Measurements from ENCODE around the gene CYBC1. TPM values are rescaled to one million over a fixed set of nuclear protein-coding genes. Genes with fewer than 3 reads are reported as not detected.

The CYBC1 gene
- total RNA-seq, 1 experiment from 2014 or later = 95.4 TPM

DNA sequence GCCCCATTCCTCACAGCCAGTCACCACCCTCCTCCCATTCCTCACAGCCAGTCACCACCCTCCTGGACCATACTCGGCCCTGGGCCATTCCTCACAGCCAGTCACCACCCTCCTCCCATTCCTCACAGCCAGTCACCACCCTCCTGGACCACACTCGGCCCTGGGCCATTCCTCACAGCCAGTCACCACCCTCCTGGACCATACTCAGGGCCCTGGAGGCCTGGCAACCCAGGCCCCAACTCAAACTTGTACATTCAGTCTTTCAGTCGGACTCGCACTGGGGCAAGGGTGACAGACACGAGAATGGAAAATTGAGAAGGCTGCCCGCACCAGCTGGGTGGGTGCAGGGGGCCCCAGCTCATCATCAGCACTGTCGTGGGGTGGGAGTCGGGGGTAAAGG lies 38.6 kb upstream of the CYBC1 start:
- peaks cover 18 to 20% of the 10 kb centered on the region in 2 experiments for H3K4me1 ChIP-seq (ENCODE audit: control insufficient read depth in 1 of 2, insufficient read depth in 2 of 2, low read length in 2 of 2)
- H3K27ac ChIP-seq (ENCODE audit: low read depth, low read length) = no peak overlapping the region
- H2AFZ ChIP-seq (ENCODE audit: low read depth, low read length, poor library complexity, severe bottlenecking) = no peak overlapping the region
- ChIA-PET POLR2A (no interaction called here), CTCF (no interaction called here), RAD21 (ENCODE audit: low non-redundant PET in 1 of 2, low total read pairs in 2 of 2, uncharacterized antibody in 2 of 2, unreplicated experiment in 2 of 2) (no interaction called here)
- H3K9ac ChIP-seq (ENCODE audit: low read length) = no peak overlapping the region
- no peak overlapping the region for H3K4me3 ChIP-seq (replicated peaks in 1 of 2; ENCODE audit: low read depth in 1 of 2, low read length in 2 of 2)
- H3K9me3 ChIP-seq (ENCODE audit: control insufficient read depth in 1 of 2, insufficient read depth in 1 of 2, low read depth in 1 of 2, low read length in 2 of 2) = no peaks in the 10 kb centered on the region
- no peaks in the 10 kb centered on the region for H4K20me1 ChIP-seq (ENCODE audit: insufficient read depth)
- TF ChIP-seq MAX (IDR thresholded peaks at IDR 0.05) (no peak), ELF1 (IDR thresholded peaks at IDR 0.05; ENCODE audit: borderline replicate concordance, low read depth) (no peak), YY1 (IDR thresholded peaks at IDR 0.05; ENCODE audit: extremely low read depth, insufficient replicate concordance, low read depth, low read length) (no peak), CTCF (IDR thresholded peaks at IDR 0.05 in 2 of 3, conservative IDR thresholded peaks at IDR 0.05 in 1 of 3; ENCODE audit: borderline replicate concordance in 1 of 3, insufficient read depth in 1 of 3, low read depth in 2 of 3, low read length in 2 of 3) (no peak), SIN3A (IDR thresholded peaks at IDR 0.05; ENCODE audit: low read depth) (no peak), CBX3 (IDR thresholded peaks at IDR 0.05; ENCODE audit: low read depth) (no peak)
- no peak for ATAC-seq
- H3K79me2 ChIP-seq (ENCODE audit: insufficient read depth, low read length) = no peaks in the 10 kb centered on the region
- intact Hi-C loops (cut with micrococcal nuclease) = no loop called here
- peaks cover 16 to 19% of the 10 kb centered on the region in 2 experiments; a peak in 2 of 4 replicates for H3K36me3 ChIP-seq (ENCODE audit: control insufficient read depth in 1 of 2, insufficient read depth in 2 of 2, low read length in 2 of 2)
- no peaks in the 10 kb centered on the region for H3K9me2 ChIP-seq (ENCODE audit: insufficient read depth)
- DNase-seq (ENCODE audit: low read depth, low spot score) = no peak
- no peak overlapping the region for H3K4me2 ChIP-seq (ENCODE audit: low read length)
- H3K27me3 ChIP-seq (ENCODE audit: insufficient read depth, low read length) = no peaks in the 10 kb centered on the region
- no TSS peak for BruUV-seq (replicated peaks)

GRCh38 chr17:82487910-82488309 lies 37.4 kb upstream of the CYBC1 start:
- Histone ChIP-seq H3K27me3 (ENCODE audit: insufficient read depth, low read length) (no peaks in the 10 kb centered on the region), H3K4me1 (ENCODE audit: control insufficient read depth in 1 of 2, insufficient read depth in 2 of 2, low read length in 2 of 2) (peaks cover 6 to 8% of the 10 kb centered on the region in 2 experiments), H3K9me2 (ENCODE audit: insufficient read depth) (no peaks in the 10 kb centered on the region), H2AFZ (ENCODE audit: low read depth, low read length, poor library complexity, severe bottlenecking) (no peak overlapping the region), H3K79me2 (ENCODE audit: insufficient read depth, low read length) (no peaks in the 10 kb centered on the region), H3K9me3 (ENCODE audit: control insufficient read depth in 1 of 2, insufficient read depth in 1 of 2, low read depth in 1 of 2, low read length in 2 of 2) (no peaks in the 10 kb centered on the region), H3K9ac (ENCODE audit: low read length) (no peak overlapping the region), H3K27ac (ENCODE audit: low read depth, low read length) (no peak overlapping the region), H3K36me3 (ENCODE audit: control insufficient read depth in 1 of 2, insufficient read depth in 2 of 2, low read length in 2 of 2) (peaks cover 25 to 30% of the 10 kb centered on the region in 2 experiments; a peak in 3 of 4 replicates), H4K20me1 (ENCODE audit: insufficient read depth) (no peaks in the 10 kb centered on the region), H3K4me2 (ENCODE audit: low read length) (no peak overlapping the region), H3K4me3 (replicated peaks in 1 of 2; ENCODE audit: low read depth in 1 of 2, low read length in 2 of 2) (no peak overlapping the region)
- DNase-seq (ENCODE audit: low read depth, low spot score) = no peak
- ChIA-PET CTCF (no interaction called here), RAD21 (ENCODE audit: low non-redundant PET in 1 of 2, low total read pairs in 2 of 2, uncharacterized antibody in 2 of 2, unreplicated experiment in 2 of 2) (no interaction called here), POLR2A (no interaction called here)
- intact Hi-C loops (cut with micrococcal nuclease) = no loop called here
- no peak for ATAC-seq
- no TSS peak for BruUV-seq (replicated peaks)
- no peak for TF ChIP-seq SP1 (IDR thresholded peaks at IDR 0.05; ENCODE audit: low read depth)
- TF ChIP-seq ATF3 (IDR thresholded peaks at IDR 0.05) = no peak
- TF ChIP-seq EZH2 (IDR thresholded peaks at IDR 0.05) = no peak
- no peak for TF ChIP-seq JUND (IDR thresholded peaks at IDR 0.05)
- TF ChIP-seq, protein P1, sequence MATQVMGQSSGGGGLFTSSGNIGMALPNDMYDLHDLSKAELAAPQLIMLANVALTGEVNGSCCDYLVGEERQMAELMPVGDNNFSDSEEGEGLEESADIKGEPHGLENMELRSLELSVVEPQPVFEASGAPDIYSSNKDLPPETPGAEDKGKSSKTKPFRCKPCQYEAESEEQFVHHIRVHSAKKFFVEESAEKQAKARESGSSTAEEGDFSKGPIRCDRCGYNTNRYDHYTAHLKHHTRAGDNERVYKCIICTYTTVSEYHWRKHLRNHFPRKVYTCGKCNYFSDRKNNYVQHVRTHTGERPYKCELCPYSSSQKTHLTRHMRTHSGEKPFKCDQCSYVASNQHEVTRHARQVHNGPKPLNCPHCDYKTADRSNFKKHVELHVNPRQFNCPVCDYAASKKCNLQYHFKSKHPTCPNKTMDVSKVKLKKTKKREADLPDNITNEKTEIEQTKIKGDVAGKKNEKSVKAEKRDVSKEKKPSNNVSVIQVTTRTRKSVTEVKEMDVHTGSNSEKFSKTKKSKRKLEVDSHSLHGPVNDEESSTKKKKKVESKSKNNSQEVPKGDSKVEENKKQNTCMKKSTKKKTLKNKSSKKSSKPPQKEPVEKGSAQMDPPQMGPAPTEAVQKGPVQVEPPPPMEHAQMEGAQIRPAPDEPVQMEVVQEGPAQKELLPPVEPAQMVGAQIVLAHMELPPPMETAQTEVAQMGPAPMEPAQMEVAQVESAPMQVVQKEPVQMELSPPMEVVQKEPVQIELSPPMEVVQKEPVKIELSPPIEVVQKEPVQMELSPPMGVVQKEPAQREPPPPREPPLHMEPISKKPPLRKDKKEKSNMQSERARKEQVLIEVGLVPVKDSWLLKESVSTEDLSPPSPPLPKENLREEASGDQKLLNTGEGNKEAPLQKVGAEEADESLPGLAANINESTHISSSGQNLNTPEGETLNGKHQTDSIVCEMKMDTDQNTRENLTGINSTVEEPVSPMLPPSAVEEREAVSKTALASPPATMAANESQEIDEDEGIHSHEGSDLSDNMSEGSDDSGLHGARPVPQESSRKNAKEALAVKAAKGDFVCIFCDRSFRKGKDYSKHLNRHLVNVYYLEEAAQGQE (IDR thresholded peaks at IDR 0.05; ENCODE audit: low read depth) = no peak
- no peak for TF ChIP-seq EZH2phosphoT487 (IDR thresholded peaks at IDR 0.05; ENCODE audit: borderline replicate concordance)
- no peak for TF ChIP-seq SRF (IDR thresholded peaks at IDR 0.05; ENCODE audit: low read depth)
- TF ChIP-seq EGR1 (IDR thresholded peaks at IDR 0.05; ENCODE audit: low read depth) = no peak
- no peak for TF ChIP-seq YY1 (IDR thresholded peaks at IDR 0.05; ENCODE audit: extremely low read depth, insufficient replicate concordance, low read depth, low read length)
- TF ChIP-seq ELF1 (IDR thresholded peaks at IDR 0.05; ENCODE audit: borderline replicate concordance, low read depth) = no peak
- no peak for TF ChIP-seq SIN3A (IDR thresholded peaks at IDR 0.05; ENCODE audit: low read depth)

Data from HCT116 (cell line).